GM21825 (cell line): Measurements from ENCODE around the gene CDC42BPG.

Experiments
- ATAC-seq: cut with Tn5 transposase; IDR thresholded peaks from one replicate; pipeline ENCODE4 v1.9.1; 2021; ENCODE audit warnings: mild to moderate bottlenecking, moderate library complexity; ENCODE audit not compliant: unreplicated experiment

Gene CDC42BPG

GRCh38 chr11:64804346-64805210 is 39.9 kb downstream of the CDC42BPG start:
- no peak for ATAC-seq

GRCh38 chr11:64803846-64804345 is 40.6 kb downstream of the CDC42BPG start:
- ATAC-seq: no peak

- ATAC-seq: peak; percentile 42
These were observed 41.2 kb downstream of the CDC42BPG start, which contains the start of gene MAP4K2 for GRCh38 chr11:64803158-64803845. MAP4K2 (minus strand) TSS chr11:64803214; CDS start chr11:64803149, 65 bp downstream.

DNA sequence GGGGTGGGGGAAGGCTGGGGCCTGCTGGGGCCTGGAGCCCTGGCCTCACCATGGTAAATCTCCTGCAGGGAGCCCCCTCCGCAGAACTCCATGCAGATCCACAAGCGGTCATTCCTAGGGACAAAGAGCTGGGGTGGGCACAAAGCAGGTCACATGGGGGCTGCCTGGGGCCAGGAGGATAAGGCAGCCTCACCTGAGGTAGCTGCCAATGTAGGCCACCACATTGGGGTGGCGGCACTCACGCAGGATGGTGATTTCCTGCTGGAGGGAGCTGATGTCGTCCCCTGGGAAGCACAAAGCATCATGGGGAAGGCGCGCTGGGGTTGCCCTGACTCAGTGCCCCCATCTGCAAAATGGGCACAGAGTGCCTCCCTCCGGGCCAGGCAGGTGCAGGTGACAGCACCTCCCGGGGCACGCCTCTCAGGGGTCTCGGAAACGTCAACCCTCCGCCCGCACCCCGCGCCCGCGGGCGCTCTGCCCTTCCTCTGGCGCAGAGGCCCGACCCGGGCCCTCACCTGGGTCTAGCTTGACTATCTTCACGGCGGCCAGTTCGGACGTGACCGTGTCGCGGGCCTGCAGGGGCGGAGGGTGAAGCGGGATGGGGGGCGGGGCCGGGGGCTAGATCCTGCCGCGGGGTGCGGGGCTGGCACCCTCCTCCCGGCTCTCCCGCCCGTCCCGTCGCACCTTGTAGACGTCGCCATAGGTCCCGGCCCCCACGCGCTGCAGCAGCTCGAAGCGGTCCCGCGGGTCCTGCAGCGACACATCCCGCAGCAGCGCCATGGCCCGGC is 41.9 kb downstream of the CDC42BPG start:
- ATAC-seq: peak; percentile 20

DNA sequence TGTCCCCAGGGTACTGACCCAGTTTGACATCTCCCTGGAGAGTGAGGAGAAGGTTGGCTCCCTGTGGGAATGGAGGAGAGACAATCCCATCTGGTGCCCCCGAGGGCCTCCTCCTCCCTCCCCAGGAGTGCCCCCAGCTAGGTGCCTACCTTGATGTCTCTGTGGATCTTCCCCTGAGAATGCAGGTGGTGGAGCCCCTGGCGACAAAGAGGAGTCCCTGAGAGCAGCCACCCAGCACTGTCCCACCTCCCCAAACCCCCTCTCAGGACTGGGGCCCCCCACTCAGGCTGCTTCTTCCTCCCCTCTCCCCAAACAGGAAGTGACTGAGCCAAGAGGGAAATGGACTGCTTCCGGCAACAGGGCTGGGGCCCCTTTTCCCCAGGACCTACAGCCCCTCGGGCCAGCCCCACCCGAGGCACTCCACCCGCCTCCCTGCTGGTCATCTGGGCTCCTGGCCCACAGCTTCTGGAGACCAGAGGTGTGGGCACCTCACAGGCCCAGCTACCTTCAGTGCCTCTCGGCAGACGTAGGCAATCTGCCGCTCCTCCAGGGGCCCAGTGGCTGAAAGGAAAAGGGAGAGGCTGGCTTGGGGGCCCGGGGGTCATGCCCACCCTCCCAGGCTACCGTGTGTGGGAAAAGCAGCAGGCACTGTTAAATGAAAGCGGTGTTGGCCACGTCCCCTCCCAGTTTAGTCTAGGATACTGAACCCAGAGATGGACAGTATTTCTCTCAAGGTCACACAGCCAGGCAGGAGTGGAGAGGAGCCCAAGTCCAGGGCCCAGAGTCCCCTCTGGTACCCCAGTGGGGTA is 42.7 kb downstream of the CDC42BPG start:
- ATAC-seq: no peak

DNA sequence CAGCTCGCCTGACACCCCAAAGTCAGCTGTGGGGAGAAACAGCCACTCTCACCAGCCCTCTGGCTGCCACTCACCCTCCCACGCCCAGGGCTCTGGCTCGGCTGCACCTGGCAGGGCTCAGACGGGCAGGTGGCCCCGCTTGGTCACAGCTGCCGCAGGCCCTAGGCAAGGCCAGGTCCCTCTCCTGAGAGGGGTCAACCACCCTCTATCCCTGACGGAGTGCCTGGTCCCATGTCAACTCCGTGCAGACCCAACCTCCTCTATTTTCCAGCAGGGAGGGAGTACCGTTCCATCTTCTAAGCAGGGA is 43.3 kb downstream of the CDC42BPG start:
- no peak for ATAC-seq

GRCh38 chr11:64800303-64801157 is 43.9 kb downstream of the CDC42BPG start:
- ATAC-seq: no peak

DNA sequence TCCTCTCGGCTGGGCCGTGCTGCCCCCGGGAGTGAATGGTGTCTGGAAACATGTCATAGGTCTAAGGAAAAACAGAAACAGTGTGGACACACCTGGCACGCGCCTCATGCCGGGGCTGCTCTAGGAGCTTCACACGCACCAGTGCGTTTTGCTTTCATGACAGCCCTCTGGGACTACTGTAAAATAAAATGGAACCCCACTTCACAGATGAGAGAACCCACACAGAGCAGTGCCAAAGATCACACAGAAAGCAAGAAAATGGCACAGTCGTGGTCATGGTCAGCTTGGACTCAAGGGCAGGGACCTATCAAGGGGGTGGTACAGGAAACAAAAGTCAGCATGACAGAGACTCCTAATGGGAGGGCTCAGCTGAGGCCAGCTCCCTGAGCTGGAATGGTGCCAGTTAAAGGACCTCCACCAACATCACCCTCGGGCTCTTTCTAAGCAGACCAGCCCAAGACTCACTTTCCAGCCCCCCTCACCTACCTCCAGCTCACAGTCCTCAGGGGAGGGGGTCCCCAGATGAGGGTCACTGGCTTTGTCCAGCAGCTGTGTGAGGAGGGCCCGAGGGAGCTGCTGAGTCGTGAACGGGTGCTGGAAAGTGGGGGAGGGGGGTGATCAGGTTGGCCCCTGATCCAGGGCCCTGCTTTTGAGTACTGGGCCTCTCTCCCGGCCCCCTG is 44.7 kb downstream of the CDC42BPG start:
- no peak for ATAC-seq

GRCh38 chr11:64799256-64799622 is 45.2 kb downstream of the CDC42BPG start:
- ATAC-seq: no peak

DNA sequence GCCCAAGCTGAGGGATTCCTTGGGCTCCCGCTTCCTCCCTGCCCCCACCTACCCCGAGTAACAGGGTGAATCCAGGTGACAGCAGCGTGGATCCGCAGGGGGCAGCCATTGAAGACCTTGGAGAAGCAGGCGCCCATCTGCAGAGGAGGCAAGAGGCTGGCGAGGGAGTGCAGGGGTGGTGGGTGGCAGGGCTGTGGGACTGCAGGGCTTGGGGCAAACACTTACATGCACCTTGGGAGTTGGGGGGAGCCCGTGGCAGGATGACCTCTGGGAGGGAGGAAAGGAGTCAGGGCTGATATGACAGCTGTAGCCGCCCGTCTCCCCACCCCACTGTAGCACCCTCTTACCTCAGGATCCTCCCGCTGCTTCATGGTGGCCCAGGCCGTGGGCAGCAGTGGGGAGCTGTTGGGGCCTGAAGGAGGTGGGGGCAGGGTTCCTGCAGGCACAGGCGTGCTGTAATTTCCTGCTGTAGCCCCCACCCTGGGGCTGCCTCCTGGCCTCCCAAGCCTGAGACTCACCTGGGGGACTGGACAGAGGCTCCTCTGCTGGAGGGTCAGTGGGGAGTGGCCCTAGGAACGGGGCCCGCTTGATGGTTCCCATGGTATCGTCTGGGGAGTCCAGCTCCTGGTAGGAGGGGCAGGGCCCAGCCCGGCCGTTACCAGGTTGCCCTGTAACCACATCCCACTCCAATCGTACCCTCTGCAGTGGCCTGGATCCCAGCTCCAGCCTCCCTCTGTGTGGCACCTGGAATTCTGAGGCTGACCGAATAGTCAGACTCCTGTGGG is 47.5 kb downstream of the CDC42BPG start:
- ATAC-seq: no peak

GRCh38 chr11:64796047-64796756 is 48.3 kb downstream of the CDC42BPG start:
- no peak for ATAC-seq

DNA sequence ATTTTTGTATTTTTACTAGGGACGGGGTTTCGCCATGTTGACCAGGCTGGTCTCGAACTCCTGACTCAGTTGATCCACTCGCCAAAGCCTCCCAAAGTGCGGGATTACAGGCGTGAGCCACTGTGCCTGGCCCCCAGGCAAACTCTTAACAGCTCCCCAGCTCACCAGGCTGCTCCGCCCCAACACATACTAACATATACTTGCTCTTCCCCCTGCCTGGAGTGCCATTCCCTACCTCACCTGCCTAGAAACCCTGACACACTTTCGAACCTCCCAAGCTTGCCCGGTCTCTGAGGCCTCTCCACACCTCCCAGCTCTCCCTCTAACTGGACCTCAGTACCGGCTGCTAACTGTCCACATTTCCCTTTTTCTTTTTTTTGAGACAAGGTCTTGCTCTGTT is 49.9 kb downstream of the CDC42BPG start:
- no peak for ATAC-seq

GRCh38 chr11:64793271-64794160 is 50.9 kb downstream of the CDC42BPG start:
- no peak for ATAC-seq

DNA sequence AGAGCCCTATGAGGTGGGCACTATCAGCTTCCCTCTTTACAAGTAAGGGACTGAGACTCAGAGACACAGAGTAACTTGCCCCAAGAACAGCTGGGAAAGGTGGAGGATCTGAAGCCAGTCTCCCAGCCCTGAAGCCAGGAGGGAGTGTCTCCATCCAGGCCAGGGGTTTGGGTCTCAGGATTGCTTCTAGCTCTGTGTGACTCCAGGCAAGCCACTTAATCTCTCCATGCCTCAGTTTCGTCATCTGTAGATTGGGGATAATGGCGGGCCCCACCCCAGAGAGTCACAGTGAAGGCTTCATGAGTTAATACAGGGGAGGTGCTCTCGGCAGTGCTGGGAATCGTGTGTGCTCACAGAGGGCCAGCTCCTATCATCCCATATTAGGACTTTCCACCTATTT is 52.0 kb downstream of the CDC42BPG start:
- ATAC-seq: no peak

- no peak for ATAC-seq
These were observed 52.6 kb downstream of the CDC42BPG start for GRCh38 chr11:64791781-64792291.
